ENCODE results near the gene PDGFC.

Gene PDGFC

GRCh38 chr4:156962528-156962974 is 9.0 kb downstream of the PDGFC start:
- peaks cover 9% of the 10 kb centered on the region for H3K9me3 Mint-ChIP-seq
- H3K4me3 Mint-ChIP-seq = no peak overlapping the region
- no peak overlapping the region for H3K27ac Mint-ChIP-seq
- H3K36me3 Mint-ChIP-seq (ENCODE audit: low read depth) = no peaks in the 10 kb centered on the region
- peaks cover 8% of the 10 kb centered on the region for H3K27me3 Mint-ChIP-seq
- no peaks in the 10 kb centered on the region for H3K4me1 Mint-ChIP-seq (ENCODE audit: low read depth)

- Mint-ChIP-seq H3K4me3 (no peak overlapping the region), H3K27ac (no peak overlapping the region), H3K9me3 (peaks cover 4% of the 10 kb centered on the region), H3K27me3 (peaks cover 3% of the 10 kb centered on the region), H3K4me1 (ENCODE audit: low read depth) (no peaks in the 10 kb centered on the region), H3K36me3 (ENCODE audit: low read depth) (no peaks in the 10 kb centered on the region)
These were observed 9.6 kb downstream of the PDGFC start for GRCh38 chr4:156962058-156962358.

- Mint-ChIP-seq H3K36me3 (ENCODE audit: low read depth) (no peaks in the 10 kb centered on the region), H3K27ac (no peak overlapping the region), H3K9me3 (peaks cover 4% of the 10 kb centered on the region), H3K4me1 (ENCODE audit: low read depth) (no peaks in the 10 kb centered on the region), H3K27me3 (no peaks in the 10 kb centered on the region), H3K4me3 (no peak overlapping the region)
These were observed 10.2 kb downstream of the PDGFC start for GRCh38 chr4:156961196-156962057.

GRCh38 chr4:156959298-156959702 is 12.3 kb downstream of the PDGFC start:
- Mint-ChIP-seq H3K27ac (no peak overlapping the region), H3K4me1 (ENCODE audit: low read depth) (no peaks in the 10 kb centered on the region), H3K27me3 (no peaks in the 10 kb centered on the region), H3K36me3 (ENCODE audit: low read depth) (no peaks in the 10 kb centered on the region), H3K4me3 (no peak overlapping the region), H3K9me3 (peaks cover 4% of the 10 kb centered on the region)

GRCh38 chr4:156958276-156959074 is 13.1 kb downstream of the PDGFC start:
- Mint-ChIP-seq H3K4me3 (no peak overlapping the region), H3K36me3 (ENCODE audit: low read depth) (no peaks in the 10 kb centered on the region), H3K27ac (no peak overlapping the region), H3K27me3 (no peaks in the 10 kb centered on the region), H3K9me3 (peaks cover 4% of the 10 kb centered on the region), H3K4me1 (ENCODE audit: low read depth) (no peaks in the 10 kb centered on the region)

GRCh38 chr4:156957556-156957955 is 14.0 kb downstream of the PDGFC start:
- Mint-ChIP-seq H3K27ac (no peak overlapping the region), H3K27me3 (no peaks in the 10 kb centered on the region), H3K9me3 (peaks cover 4% of the 10 kb centered on the region), H3K4me3 (no peak overlapping the region), H3K4me1 (ENCODE audit: low read depth) (no peaks in the 10 kb centered on the region), H3K36me3 (ENCODE audit: low read depth) (no peaks in the 10 kb centered on the region)

- peaks cover 4% of the 10 kb centered on the region for H3K9me3 Mint-ChIP-seq
- no peak overlapping the region for H3K27ac Mint-ChIP-seq
- H3K27me3 Mint-ChIP-seq = no peaks in the 10 kb centered on the region
- no peaks in the 10 kb centered on the region for H3K4me1 Mint-ChIP-seq (ENCODE audit: low read depth)
- no peaks in the 10 kb centered on the region for H3K36me3 Mint-ChIP-seq (ENCODE audit: low read depth)
- H3K4me3 Mint-ChIP-seq = no peak overlapping the region
These were observed 14.7 kb downstream of the PDGFC start for GRCh38 chr4:156956826-156957368.

GRCh38 chr4:156956359-156956758 is 15.2 kb downstream of the PDGFC start:
- peaks cover 4% of the 10 kb centered on the region for H3K9me3 Mint-ChIP-seq
- no peaks in the 10 kb centered on the region for H3K4me1 Mint-ChIP-seq (ENCODE audit: low read depth)
- no peaks in the 10 kb centered on the region for H3K27me3 Mint-ChIP-seq
- no peaks in the 10 kb centered on the region for H3K36me3 Mint-ChIP-seq (ENCODE audit: low read depth)
- no peak overlapping the region for H3K4me3 Mint-ChIP-seq
- no peak overlapping the region for H3K27ac Mint-ChIP-seq

- Mint-ChIP-seq H3K9me3 (peaks cover 4% of the 10 kb centered on the region), H3K4me3 (no peak overlapping the region), H3K36me3 (ENCODE audit: low read depth) (no peaks in the 10 kb centered on the region), H3K27me3 (no peaks in the 10 kb centered on the region), H3K27ac (no peak overlapping the region), H3K4me1 (ENCODE audit: low read depth) (no peaks in the 10 kb centered on the region)
These were observed 17.0 kb downstream of the PDGFC start for GRCh38 chr4:156954587-156954986.

GRCh38 chr4:156953951-156954350 is 17.6 kb downstream of the PDGFC start:
- no peaks in the 10 kb centered on the region for H3K4me1 Mint-ChIP-seq (ENCODE audit: low read depth)
- no peak overlapping the region for H3K4me3 Mint-ChIP-seq
- H3K36me3 Mint-ChIP-seq (ENCODE audit: low read depth) = no peaks in the 10 kb centered on the region
- H3K27me3 Mint-ChIP-seq = no peaks in the 10 kb centered on the region
- H3K9me3 Mint-ChIP-seq = peaks cover 4% of the 10 kb centered on the region
- no peak overlapping the region for H3K27ac Mint-ChIP-seq

- Mint-ChIP-seq H3K4me3 (no peak overlapping the region), H3K27me3 (no peaks in the 10 kb centered on the region), H3K36me3 (ENCODE audit: low read depth) (no peaks in the 10 kb centered on the region), H3K4me1 (ENCODE audit: low read depth) (no peaks in the 10 kb centered on the region), H3K9me3 (peaks cover 3% of the 10 kb centered on the region), H3K27ac (no peak overlapping the region)
These were observed 18.6 kb downstream of the PDGFC start for GRCh38 chr4:156953001-156953400.

- H3K27me3 Mint-ChIP-seq = no peaks in the 10 kb centered on the region
- no peak overlapping the region for H3K4me3 Mint-ChIP-seq
These were observed 19.4 kb downstream of the PDGFC start for GRCh38 chr4:156952078-156952759.

GRCh38 chr4:156950948-156951347 is 20.7 kb downstream of the PDGFC start:
- Mint-ChIP-seq H3K27me3 (no peaks in the 10 kb centered on the region), H3K9me3 (no peaks in the 10 kb centered on the region), H3K36me3 (ENCODE audit: low read depth) (no peaks in the 10 kb centered on the region), H3K4me3 (no peak overlapping the region), H3K27ac (no peak overlapping the region), H3K4me1 (ENCODE audit: low read depth) (no peaks in the 10 kb centered on the region)

More at GRCh38 chr4:156952078-156952759, 19.4 kb downstream of the PDGFC start:
- no peaks in the 10 kb centered on the region for H3K9me3 Mint-ChIP-seq
- H3K27ac Mint-ChIP-seq = no peak overlapping the region
- H3K4me1 Mint-ChIP-seq (ENCODE audit: low read depth) = no peaks in the 10 kb centered on the region
- H3K36me3 Mint-ChIP-seq (ENCODE audit: low read depth) = no peaks in the 10 kb centered on the region

GRCh38 chr4:156950090-156950489 is 21.5 kb downstream of the PDGFC start:
- Mint-ChIP-seq H3K9me3 (no peaks in the 10 kb centered on the region), H3K4me3 (no peak overlapping the region), H3K36me3 (ENCODE audit: low read depth) (no peaks in the 10 kb centered on the region), H3K27ac (no peak overlapping the region), H3K4me1 (ENCODE audit: low read depth) (no peaks in the 10 kb centered on the region), H3K27me3 (no peaks in the 10 kb centered on the region)

- H3K9me3 Mint-ChIP-seq = no peaks in the 10 kb centered on the region
- H3K27ac Mint-ChIP-seq = no peak overlapping the region
- no peaks in the 10 kb centered on the region for H3K36me3 Mint-ChIP-seq (ENCODE audit: low read depth)
- H3K4me1 Mint-ChIP-seq (ENCODE audit: low read depth) = no peaks in the 10 kb centered on the region
- no peaks in the 10 kb centered on the region for H3K27me3 Mint-ChIP-seq
- H3K4me3 Mint-ChIP-seq = no peak overlapping the region
These were observed 22.2 kb downstream of the PDGFC start for GRCh38 chr4:156949373-156949814.
